Osteocyte (in vitro differentiated cells): ENCODE data around the gene TPCN1. TPM values are rescaled to one million over a fixed set of nuclear protein-coding genes. Genes with fewer than 3 reads are reported as not detected.

Source experiments
- DNase-seq: peaks from one replicate; pipeline ENCODE4 v3.0.0; 2021; ENCODE audit warnings: mixed read lengths; ENCODE audit not compliant: unreplicated experiment; ENCODE audit errors: extremely low spot score
- H3K27ac Mint-ChIP-seq: one replicate; pipeline ENCODE4 v1.8.0; 2021; ENCODE audit warnings: mild to moderate bottlenecking, mixed read lengths; ENCODE audit not compliant: unreplicated experiment
- H3K27me3 Mint-ChIP-seq: one replicate; pipeline ENCODE4 v1.8.0; 2021; ENCODE audit warnings: mixed read lengths; ENCODE audit not compliant: unreplicated experiment
- H3K36me3 Mint-ChIP-seq: one replicate; pipeline ENCODE4 v1.8.0; 2021; ENCODE audit warnings: mixed read lengths; ENCODE audit not compliant: unreplicated experiment
- H3K4me1 Mint-ChIP-seq: one replicate; pipeline ENCODE4 v1.8.0; 2021; ENCODE audit warnings: mixed read lengths; ENCODE audit not compliant: unreplicated experiment
- H3K4me3 Mint-ChIP-seq: one replicate; pipeline ENCODE4 v1.8.0; 2021; ENCODE audit warnings: mild to moderate bottlenecking, moderate library complexity, mixed read lengths; ENCODE audit not compliant: unreplicated experiment
- H3K9me3 Mint-ChIP-seq: one replicate; pipeline ENCODE4 v1.8.0; 2021; ENCODE audit warnings: mixed read lengths; ENCODE audit not compliant: unreplicated experiment
- microRNA-seq: library from miRNA; unstranded; fragments of <30 nt; microRNA quantifications from one replicate; pipeline ENCODE4 v1.1.0, GENCODE V29; 2020; ENCODE audit not compliant: unreplicated experiment
- total RNA-seq: library from RNA; stranded (reverse); gene quantifications from 2 replicates; pipeline ENCODE4 v1.2.1, GENCODE V29; 2021
- TF ChIP-seq, protein P1 (sequence below): fragments of 200-600 bp; sonication (generic); IDR thresholded peaks from 2 replicates; pipeline ENCODE4 v1.5.0; 2021; ENCODE audit warnings: antibody characterized with exemption, mild to moderate bottlenecking, moderate library complexity

TPCN1 gene
- total RNA-seq, 1 donor from 2014 or later = 80.6 TPM

DNA sequence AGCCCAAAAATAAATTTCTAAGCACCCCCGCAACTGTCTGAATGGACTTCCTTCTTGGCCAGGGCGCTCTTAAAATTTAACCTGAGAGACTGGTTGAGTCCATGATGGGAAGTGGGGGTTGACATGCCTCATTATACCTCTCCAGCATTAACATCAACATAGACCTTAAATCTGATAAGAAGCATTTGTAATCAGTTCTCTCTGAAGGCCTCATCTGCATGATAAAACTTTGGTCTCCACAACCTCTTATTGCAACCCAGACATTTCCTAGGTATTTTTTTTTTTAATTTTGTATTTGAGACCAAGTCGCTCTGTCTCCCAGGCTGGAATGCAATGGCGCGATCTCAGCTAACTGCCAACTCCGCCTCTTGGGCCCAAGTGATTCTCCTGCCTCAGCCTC lies 124.1 kb downstream of the TPCN1 start:
- no peak overlapping the region for H3K27ac Mint-ChIP-seq

DNA sequence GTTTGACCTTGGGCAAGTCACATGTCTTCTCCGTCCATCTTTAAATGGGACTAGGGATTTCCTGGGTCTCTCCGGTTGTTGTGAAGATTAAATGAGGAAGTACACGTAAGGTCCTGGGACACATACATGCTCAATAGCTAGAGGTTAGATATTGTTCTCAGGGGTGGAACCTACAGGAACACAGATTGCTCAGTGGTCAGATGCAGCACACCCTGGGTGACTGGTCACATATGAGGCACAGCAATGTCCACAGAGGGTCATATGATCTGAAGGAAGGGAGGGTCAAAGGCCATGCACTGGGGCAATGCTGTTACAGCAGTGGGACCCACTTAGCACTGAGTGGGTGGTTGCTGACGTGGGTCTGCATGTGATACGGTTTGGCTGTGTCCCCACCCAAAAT lies 125.1 kb downstream of the TPCN1 start:
- peaks cover 4% of the 10 kb centered on the region for H3K27me3 Mint-ChIP-seq
- no peak overlapping the region for H3K27ac Mint-ChIP-seq
- H3K9me3 Mint-ChIP-seq = no peaks in the 10 kb centered on the region
- H3K4me3 Mint-ChIP-seq = no peak overlapping the region
- no peak for DNase-seq
- TF ChIP-seq, protein P1, sequence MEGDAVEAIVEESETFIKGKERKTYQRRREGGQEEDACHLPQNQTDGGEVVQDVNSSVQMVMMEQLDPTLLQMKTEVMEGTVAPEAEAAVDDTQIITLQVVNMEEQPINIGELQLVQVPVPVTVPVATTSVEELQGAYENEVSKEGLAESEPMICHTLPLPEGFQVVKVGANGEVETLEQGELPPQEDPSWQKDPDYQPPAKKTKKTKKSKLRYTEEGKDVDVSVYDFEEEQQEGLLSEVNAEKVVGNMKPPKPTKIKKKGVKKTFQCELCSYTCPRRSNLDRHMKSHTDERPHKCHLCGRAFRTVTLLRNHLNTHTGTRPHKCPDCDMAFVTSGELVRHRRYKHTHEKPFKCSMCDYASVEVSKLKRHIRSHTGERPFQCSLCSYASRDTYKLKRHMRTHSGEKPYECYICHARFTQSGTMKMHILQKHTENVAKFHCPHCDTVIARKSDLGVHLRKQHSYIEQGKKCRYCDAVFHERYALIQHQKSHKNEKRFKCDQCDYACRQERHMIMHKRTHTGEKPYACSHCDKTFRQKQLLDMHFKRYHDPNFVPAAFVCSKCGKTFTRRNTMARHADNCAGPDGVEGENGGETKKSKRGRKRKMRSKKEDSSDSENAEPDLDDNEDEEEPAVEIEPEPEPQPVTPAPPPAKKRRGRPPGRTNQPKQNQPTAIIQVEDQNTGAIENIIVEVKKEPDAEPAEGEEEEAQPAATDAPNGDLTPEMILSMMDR = no peak
- no peaks in the 10 kb centered on the region for H3K4me1 Mint-ChIP-seq
- H3K36me3 Mint-ChIP-seq = no peaks in the 10 kb centered on the region

More for the DNA sequence above, 124.1 kb downstream of the TPCN1 start:
- H3K9me3 Mint-ChIP-seq = no peaks in the 10 kb centered on the region
- no peak overlapping the region for H3K4me3 Mint-ChIP-seq
- peaks cover 6% of the 10 kb centered on the region for H3K27me3 Mint-ChIP-seq
- H3K36me3 Mint-ChIP-seq = no peaks in the 10 kb centered on the region
- TF ChIP-seq, protein P1 = no peak
- DNase-seq = no peak
- H3K4me1 Mint-ChIP-seq = no peaks in the 10 kb centered on the region

DNA sequence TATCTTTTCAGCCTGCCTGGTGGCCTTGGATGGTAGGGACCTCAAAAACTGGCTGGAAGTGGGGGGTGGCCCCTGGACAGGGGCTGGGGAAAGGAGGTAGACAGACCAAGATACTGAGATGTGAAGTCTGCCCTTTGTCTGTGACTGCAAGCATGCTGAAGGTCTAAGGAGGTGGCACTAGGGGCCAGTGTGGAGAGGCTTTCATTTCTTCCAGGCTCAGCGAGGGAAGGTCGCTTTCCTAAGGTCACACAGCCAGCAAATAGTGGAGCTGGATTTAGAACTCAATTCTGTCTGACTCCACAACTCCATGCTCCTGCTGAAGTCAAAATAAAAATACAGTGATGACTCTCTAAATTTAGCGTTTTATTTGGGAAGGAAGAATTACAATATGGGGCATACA lies 125.8 kb downstream of the TPCN1 start:
- Mint-ChIP-seq H3K36me3 (no peaks in the 10 kb centered on the region), H3K4me3 (no peak overlapping the region), H3K27ac (no peak overlapping the region), H3K9me3 (no peaks in the 10 kb centered on the region), H3K4me1 (no peaks in the 10 kb centered on the region), H3K27me3 (peaks cover 2% of the 10 kb centered on the region)
- TF ChIP-seq, protein P1 = no peak
- DNase-seq = no peak

DNA sequence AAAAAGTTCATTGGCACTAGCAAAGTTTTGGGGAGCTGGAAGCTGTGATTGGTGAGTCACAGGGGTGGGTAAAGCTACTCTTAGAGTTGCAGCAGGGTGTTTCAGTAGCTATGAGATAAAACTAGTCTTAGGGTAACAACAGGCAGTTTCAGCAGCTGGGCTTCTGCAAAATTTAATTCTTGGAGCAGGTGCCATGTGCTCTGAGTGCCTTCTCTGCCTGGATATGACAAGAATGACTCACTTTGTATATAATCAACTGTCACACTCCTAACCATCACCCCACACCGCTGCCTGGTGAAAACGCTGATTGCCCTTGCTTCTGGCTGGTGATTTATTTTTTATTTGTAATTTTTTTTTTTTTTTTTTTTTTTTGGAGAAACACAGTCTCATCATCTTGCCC lies 126.6 kb downstream of the TPCN1 start:
- H3K4me3 Mint-ChIP-seq = no peak overlapping the region
- H3K27me3 Mint-ChIP-seq = peaks cover 4% of the 10 kb centered on the region
- no peak for DNase-seq
- TF ChIP-seq, protein P1 = no peak
- H3K36me3 Mint-ChIP-seq = no peaks in the 10 kb centered on the region
- no peak overlapping the region for H3K27ac Mint-ChIP-seq
- no peaks in the 10 kb centered on the region for H3K4me1 Mint-ChIP-seq
- H3K9me3 Mint-ChIP-seq = no peaks in the 10 kb centered on the region

Small RNA genes lying within 50 kb of the gene (microRNA-seq; reads per million reads assigned to microRNA genes)
- not detected for gene MIR6762

Other genes with a start within 250 kb of the TPCN1 start
- gene OAS2, start 242.9 kb upstream of the TPCN1 start, total RNA-seq = not detected in 2 replicates
- gene DTX1, start 164.7 kb upstream of the TPCN1 start, total RNA-seq = not detected in 2 replicates
- gene RASAL1, start 85.7 kb upstream of the TPCN1 start, total RNA-seq = not detected in 2 replicates
- gene CFAP73, start 71.7 kb upstream of the TPCN1 start, total RNA-seq = not detected in 2 replicates
- 52.8 and 52.9 TPM in 2 replicates for gene DDX54, start 36.0 kb upstream of the TPCN1 start, total RNA-seq
- gene RITA1, start 35.7 kb upstream of the TPCN1 start, total RNA-seq = 19.9 and 20.5 TPM in 2 replicates
- gene SLC8B1, start 113.6 kb downstream of the TPCN1 start, total RNA-seq = 41.0 and 45.6 TPM in 2 replicates
- gene PLBD2, start 137.1 kb downstream of the TPCN1 start, total RNA-seq = 103 and 109 TPM in 2 replicates
- not detected in 2 replicates for gene SDS, start 182.4 kb downstream of the TPCN1 start, total RNA-seq
- gene SDSL, start 200.9 kb downstream of the TPCN1 start, total RNA-seq = 4.4 and 6.2 TPM in 2 replicates